ENCODE data around the gene CNN2. TPM values are rescaled to one million over a fixed set of nuclear protein-coding genes. Genes with fewer than 3 reads are reported as not detected.

CNN2 gene
- total and polyA plus RNA-seq, 2 of the 8 experiments (the other 6 are each of a cell fraction or from before 2014, with no cell fraction given): 189 to 551 TPM

GRCh38 chr19:1007399-1008251 is 18.8 kb upstream of the CNN2 start:
- H3K27me3 ChIP-seq (replicated peaks in 1 of 4; ENCODE audit: control insufficient read depth in 3 of 4, extremely low read depth in 1 of 4, insufficient read depth in 3 of 4, low read length in 3 of 4): no peaks in the 10 kb centered on the region
- no peak overlapping the region for H2BK20ac ChIP-seq (ENCODE audit: low read length)
- H3K4me2 ChIP-seq (ENCODE audit: insufficient read depth in 1 of 2, low read depth in 2 of 2, low read length in 2 of 2): no peak overlapping the region
- no peak overlapping the region for H3K27ac ChIP-seq (ENCODE audit: low read depth, low read length)
- H3K23me2 ChIP-seq (ENCODE audit: low read depth, low read length): no peaks in the 10 kb centered on the region
- no peak overlapping the region for H2BK5ac ChIP-seq (ENCODE audit: low read depth, low read length)
- H3K4me1 ChIP-seq (replicated peaks in 1 of 4; ENCODE audit: control insufficient read depth in 3 of 4, insufficient read depth in 4 of 4, low read length in 3 of 4): no peaks in the 10 kb centered on the region
- H4K20me1 ChIP-seq (replicated peaks in 1 of 2; ENCODE audit: control insufficient read depth in 1 of 2, insufficient read depth in 2 of 2, low read length in 2 of 2): peaks cover 0 to 6% of the 10 kb centered on the region in 2 experiments
- no peak overlapping the region for H3K14ac ChIP-seq (ENCODE audit: insufficient read length)
- H3K23ac ChIP-seq (ENCODE audit: insufficient read length): no peak overlapping the region
- ChIA-PET CTCF (ENCODE audit: partially characterized antibody) (interaction anchor here (0.9 to 1.6 kb wide), 6 partner anchors 8 to 215 kb away, joined by 3 to 4 read pairs (median 3); no protein-coding TSS in a partner anchor), POLR2A (ENCODE audit: partially characterized antibody) (interaction anchor here (0.5 to 7.7 kb wide), 5 partner anchors 12 to 214 kb away, joined by 3 to 81 read pairs (median 7); partner anchors contain the start of gene CNN2)
- H2AFZ ChIP-seq (ENCODE audit: low read length): no peak overlapping the region
- no peak overlapping the region for H2BK120ac ChIP-seq (replicated peaks; ENCODE audit: low read depth, low read length)
- no peak overlapping the region for H2BK12ac ChIP-seq (ENCODE audit: low read depth, low read length)
- no peaks in the 10 kb centered on the region for H3K79me1 ChIP-seq (ENCODE audit: low read depth, low read length)
- 92% methylated on average over 37 of the region's 73 CpGs; no CpG with 5 or more reads in 1 of the 2 experiments for WGBS, 2 experiments (ENCODE audit: extremely low coverage in 1 of 2, insufficient coverage in 1 of 2, insufficient read length in 1 of 2, insufficient replicate concordance in 2 of 2, low coverage in 1 of 2, low lambda C conversion rate in 2 of 2, missing lambda C conversion rate in 1 of 2)
- TF ChIP-seq TEAD4 (IDR thresholded peaks at IDR 0.05; ENCODE audit: low read depth, low read length) (no peak), RXRA (IDR thresholded peaks at IDR 0.05; ENCODE audit: insufficient read depth, low read depth, low read length) (no peak), GTF2F1 (IDR thresholded peaks at IDR 0.05; ENCODE audit: borderline replicate concordance, low read depth, low read length) (no peak), SP2 (IDR thresholded peaks at IDR 0.05; ENCODE audit: low read length) (no peak), FOSL1 (IDR thresholded peaks at IDR 0.05; ENCODE audit: insufficient read depth, low read depth, low read length) (no peak), YY1 (IDR thresholded peaks at IDR 0.05; ENCODE audit: low read depth, low read length) (no peak), KDM5A (IDR thresholded peaks at IDR 0.05; ENCODE audit: low read length) (no peak), CEBPB (IDR thresholded peaks at IDR 0.05; ENCODE audit: low read depth, low read length) (no peak)
- no peak overlapping the region for H3K56ac ChIP-seq (replicated peaks; ENCODE audit: insufficient read length, low read depth, low read length)
- H2BK15ac ChIP-seq (ENCODE audit: low read length): no peak overlapping the region
- no peak overlapping the region for H3K4me3 ChIP-seq (ENCODE audit: extremely low read depth in 1 of 4, insufficient read depth in 2 of 4, low read depth in 3 of 4, low read length in 4 of 4)
- H3K9ac ChIP-seq (replicated peaks in 1 of 4; ENCODE audit: extremely low read depth in 1 of 4, low read depth in 3 of 4, low read length in 3 of 4): no peak overlapping the region
- H3K18ac ChIP-seq (ENCODE audit: extremely low read depth, low read length): no peak overlapping the region
- H3K79me2 ChIP-seq (ENCODE audit: control insufficient read depth in 1 of 2, insufficient read depth in 2 of 2, low read length in 2 of 2): no peaks in the 10 kb centered on the region
- no peak overlapping the region for H4K91ac ChIP-seq (replicated peaks; ENCODE audit: insufficient read length, low read length)
- H3K4ac ChIP-seq (replicated peaks; ENCODE audit: insufficient read length, low read depth, low read length): no peak overlapping the region
- H3K36me3 ChIP-seq (ENCODE audit: control insufficient read depth in 2 of 4, insufficient read depth in 4 of 4, low read length in 3 of 4): peaks cover 4 to 40% (median 8%) of the 10 kb centered on the region in 4 experiments; a peak in 5 of 8 replicates
- H4K5ac ChIP-seq (ENCODE audit: insufficient read length, low read depth, low read length): no peak overlapping the region
- FAIRE-seq (no peak), DNase-seq (ENCODE audit: low read depth in 1 of 2, low spot score in 2 of 2) (no peak)
- H4K8ac ChIP-seq (ENCODE audit: extremely low read depth, insufficient read depth, low read length): no peak overlapping the region
- H2AK5ac ChIP-seq (ENCODE audit: low read depth, low read length): no peak overlapping the region
- no peaks in the 10 kb centered on the region for H3K9me3 ChIP-seq (ENCODE audit: insufficient read depth in 2 of 2, low read depth in 1 of 2, low read length in 1 of 2)

All from H1 (cell line).